K562 (cell line): ENCODE measurements around the gene MDH1B. TPM values are rescaled to one million over a fixed set of nuclear protein-coding genes. Genes with fewer than 3 reads are reported as not detected.

Experiments used
- ATAC-seq: fragments of 200-7000 bp; cut with Tn5 transposase; 3 replicates; pipeline ENCODE4 v1.9.1; 2020; ENCODE audit warnings: moderate library complexity
- BruUV-seq: library from RNA; stranded (reverse); fragments of 400-500 nt; replicated peaks from 2 replicates; lab custom pipeline; 2021; lab: Mats Ljungman, UMichigan
- CTCF ChIA-PET: fragments of 300-600 bp; formaldehyde crosslinking; extraction: SDS; loops from one replicate; lab custom pipeline; 2021; ENCODE audit warnings: low intra/inter-chr PET ratio; lab: Yijun Ruan, JAX
- POLR2A ChIA-PET: fragments of 300-600, 350-650 bp; sonication (Branson Sonifier 250); formaldehyde crosslinking; extraction: SDS; loops from one replicate; lab custom pipeline; 2021; ENCODE audit warnings: antibody characterized with exemption, inconsistent platforms; lab: Yijun Ruan, JAX
- DNase-seq, 4 experiments: peaks; one replicate each; pipeline versions ENCODE4 v3.0.0 to v3.0.0-alpha.2; 2011 to 2018; ENCODE audit warnings: low spot score in 3 of 4, mixed read lengths in 3 of 4; ENCODE audit errors: extremely low read depth in 1 of 4
- FAIRE-seq: peaks from 2 replicates; lab custom pipeline; 2011; peaks lifted over from hg19 to GRCh38; lab: Jason Lieb, UNC
- H2AFZ ChIP-seq: 2 replicates; pipeline ENCODE4 v1.6.0; 2011; ENCODE audit warnings: low read depth, low read length, control low read depth, inconsistent platforms
- H3K27ac ChIP-seq: fragments of 200-600 bp; 3 replicates; pipeline ENCODE4 v1.8.0; 2011; ENCODE audit warnings: low read depth, mild to moderate bottlenecking, control low read depth, inconsistent platforms, low read length, moderate library complexity, mixed read lengths; ENCODE audit errors: extremely low read depth
- H3K27me3 ChIP-seq, 2 experiments: fragments of 300-600 bp in 1 of 2; 2 replicates in 1 of 2; 3 replicates in 1 of 2; pipeline versions ENCODE4 v1.6.0 to v1.8.0; 2011; ENCODE audit warnings: inconsistent platforms in 2 of 2, low read length in 2 of 2, mild to moderate bottlenecking in 1 of 2, mixed read lengths in 1 of 2, moderate library complexity in 1 of 2; ENCODE audit not compliant: control insufficient read depth in 2 of 2, insufficient read depth in 2 of 2
- H3K36me3 ChIP-seq: fragments of 300-600 bp; 3 replicates; pipeline ENCODE4 v1.8.0; 2011; ENCODE audit warnings: mild to moderate bottlenecking, low read length, inconsistent platforms; ENCODE audit not compliant: control insufficient read depth, insufficient read depth
- H3K4me1 ChIP-seq, 2 experiments: fragments of 200-600 bp in 1 of 2; replicated peaks in 1 of 2; 2 replicates in 1 of 2; 3 replicates in 1 of 2; pipeline versions ENCODE4 v1.5.1 to v1.8.0; 2011; ENCODE audit warnings: inconsistent platforms in 2 of 2, low read length in 2 of 2, mild to moderate bottlenecking in 1 of 2, mixed read lengths in 1 of 2, moderate library complexity in 1 of 2; ENCODE audit not compliant: control insufficient read depth in 2 of 2, insufficient read depth in 2 of 2
- H3K4me2 ChIP-seq: 2 replicates; pipeline ENCODE4 v1.6.1; 2011; ENCODE audit warnings: low read length, control low read depth, inconsistent platforms, mixed read lengths; ENCODE audit not compliant: insufficient read depth
- H3K4me3 ChIP-seq: fragments of 200-600 bp; sonication (generic), shearing (Covaris generic); 2 replicates; pipeline ENCODE4 v1.5.1; 2016; ENCODE audit warnings: control low read depth, inconsistent platforms
- H3K79me2 ChIP-seq: fragments of 200-600 bp; 3 replicates; pipeline ENCODE4 v1.8.0; 2011; ENCODE audit warnings: low read length, inconsistent platforms; ENCODE audit not compliant: control insufficient read depth, insufficient read depth
- H3K9ac ChIP-seq, 2 experiments: 2 replicates each; pipeline versions ENCODE4 v1.6.0 to v1.6.1; 2011; ENCODE audit warnings: low read depth in 2 of 2, low read length in 2 of 2, control low read depth in 1 of 2, inconsistent platforms in 1 of 2, mild to moderate bottlenecking in 1 of 2, mixed read lengths in 1 of 2; ENCODE audit not compliant: insufficient read depth in 1 of 2
- H3K9me1 ChIP-seq: one replicate; pipeline ENCODE4 v1.6.0; 2011; ENCODE audit warnings: inconsistent platforms, mild to moderate bottlenecking, low read length, moderate library complexity; ENCODE audit not compliant: control insufficient read depth, insufficient read depth
- H3K9me3 ChIP-seq: replicated peaks from 2 replicates; pipeline ENCODE4 v1.5.1; 2011; ENCODE audit warnings: low read depth, low read length, inconsistent platforms; ENCODE audit not compliant: control insufficient read depth, insufficient read depth
- H4K20me1 ChIP-seq: replicated peaks from 2 replicates; pipeline ENCODE4 v1.6.1; 2011; ENCODE audit warnings: low read length, inconsistent platforms, mixed read lengths; ENCODE audit not compliant: control insufficient read depth, insufficient read depth
- ATF4 ChIP-seq: fragments of 450-650 bp; formaldehyde crosslinking; IDR thresholded peaks from 2 replicates; pipeline ENCODE4 v1.4.0; 2022; ENCODE audit warnings: mild to moderate bottlenecking, moderate library complexity
- SRSF7 ChIP-seq: fragments of 200-400 bp; formaldehyde crosslinking; optimal IDR thresholded peaks from 2 replicates; pipeline ENCODE3; 2017; ENCODE audit warnings: mild to moderate bottlenecking, low read depth, low read length
- ZNF224 ChIP-seq: sonication (generic); formaldehyde crosslinking; IDR thresholded peaks from 2 replicates; pipeline ENCODE4 v1.8.0; 2022; ENCODE audit warnings: mild to moderate bottlenecking, missing genetic modification reagents
- ZNF398 ChIP-seq: fragments of 250-450 bp; sonication (Bioruptor Pico); IDR thresholded peaks from 2 replicates; pipeline ENCODE4 v1.8.0; 2021; ENCODE audit warnings: moderate library complexity, mild to moderate bottlenecking, inconsistent platforms
- WGBS: fragments of 100-300 bp; shearing (Covaris generic); methylation state at CpG from one replicate; pipeline ENCODE4 v1.1.6; 2016; ENCODE audit warnings: low coverage, mixed read lengths; ENCODE audit not compliant: insufficient coverage; ENCODE audit errors: missing lambda C conversion rate; 5-methylcytosine and 5-hydroxymethylcytosine counted together
- in situ Hi-C: fragments of 300-500 bp; cut with MboI; formaldehyde crosslinking; loops from 4 replicates; pipeline ENCODE4 v1.15.0; 2018; ENCODE audit warnings: inconsistent platforms, mixed read lengths
- intact Hi-C: fragments of 100-400 bp; cut with micrococcal nuclease; formaldehyde crosslinking; loops from 2 replicates; pipeline ENCODE4 v1.14.2; 2022
- polyA plus RNA-seq, 8 experiments: library from polyadenylated mRNA; depleted of rRNA in 4 of 8; stranded (reverse) in 5 of 8; unstranded in 3 of 8; fragments of >200 nt; fragmentation: Nextera tagmentation in 2 of 8; fragmentation: Illumina TruSeq in 1 of 8; extraction: Ambion mirVana in 2 of 8; extraction: Trizol in 1 of 8; gene quantifications; 2 replicates each; pipeline versions ENCODE4 v1.2.1 to v1.2.3, GENCODE V29; 2011 to 2014; ENCODE audit warnings: inconsistent platforms in 1 of 8, missing spikeins in 1 of 8
- total RNA-seq, 7 experiments: library from RNA; depleted of rRNA in 6 of 7; stranded (reverse); fragments of >200 nt in 6 of 7; fragmentation: Illumina TruSeq in 2 of 7; extraction: Trizol in 2 of 7; gene quantifications; 2 replicates each; pipeline versions ENCODE4 v1.2.1 to v1.2.3, GENCODE V29; 2011 to 2021; ENCODE audit warnings: low replicate concordance in 1 of 7

The MDH1B gene
- total and polyA plus RNA-seq, 9 of the 15 experiments (the other 6 are each of a cell fraction or from before 2014, with no cell fraction given) = 0.06 to 0.16 (median 0.14) TPM; not detected in 5

- Histone ChIP-seq H3K4me2 (no peak overlapping the region), H3K4me1 (no peaks in the 10 kb centered on the region), H3K4me3 (no peak overlapping the region), H3K36me3 (peaks cover 9% of the 10 kb centered on the region; the same call in 2 of the 3 replicates), H4K20me1 (no peaks in the 10 kb centered on the region), H2AFZ (no peak overlapping the region), H3K79me2 (no peaks in the 10 kb centered on the region), H3K9me1 (no peaks in the 10 kb centered on the region), H3K9ac (no peak overlapping the region), H3K27me3 (no peaks in the 10 kb centered on the region), H3K9me3 (no peaks in the 10 kb centered on the region), H3K27ac (no peak overlapping the region)
- ChIA-PET POLR2A (interaction anchor here (1.0 kb wide), 1 partner anchor 8 kb away, joined by 4 read pairs; no protein-coding TSS in a partner anchor), CTCF (no interaction called here)
- no TSS peak for BruUV-seq
- intact Hi-C loops = no loop called here
- DNase-seq (no peak), ATAC-seq (no peak), FAIRE-seq (no peak)
- 85% methylated on average over 4 of the region's 4 CpGs for WGBS
- in situ Hi-C loops = loop anchor here (10.0 kb wide), 1 partner anchor 677 kb away; no protein-coding TSS in a partner anchor
- no peak for TF ChIP-seq ZNF224 (CRISPR knock-in tag)
Measured at GRCh38 chr2:206797376-206797775, 32.2 kb upstream of the MDH1B start.

- Histone ChIP-seq H3K79me2 (no peaks in the 10 kb centered on the region), H3K27ac (no peak overlapping the region), H3K27me3 (no peaks in the 10 kb centered on the region), H3K4me1 (no peaks in the 10 kb centered on the region), H3K36me3 (peaks cover 54% of the 10 kb centered on the region; the same call in 2 of the 3 replicates)
- no peak for ATAC-seq
- DNase-seq = no peak
- no TSS peak for BruUV-seq
- TF ChIP-seq ZNF398 (CRISPR knock-in tag) = no peak
- TF ChIP-seq SRSF7 = no peak
- TF ChIP-seq ATF4 (CRISPR knock-in tag) = no peak
- TF ChIP-seq, all 486 proteins: peak for 0
- no peak overlapping the region for H3K4me2 ChIP-seq
- FAIRE-seq = no peak
- 91% methylated on average over 5 of the region's 5 CpGs for WGBS
- POLR2A ChIA-PET = interaction anchor here (0.9 to 1.1 kb wide), 2 partner anchors 13 to 27 kb away, joined by 3 to 5 read pairs; no protein-coding TSS in a partner anchor
- no peak overlapping the region for H3K9ac ChIP-seq
- no peak overlapping the region for H3K4me3 ChIP-seq
- intact Hi-C loops (no loop called here), in situ Hi-C loops (loop anchor here (10.0 kb wide), 1 partner anchor 682 kb away; no protein-coding TSS in a partner anchor)
- no peaks in the 10 kb centered on the region for H4K20me1 ChIP-seq
- no peaks in the 10 kb centered on the region for H3K9me1 ChIP-seq
- H2AFZ ChIP-seq = no peak overlapping the region
- H3K9me3 ChIP-seq = no peaks in the 10 kb centered on the region
- CTCF ChIA-PET = no interaction called here
Measured at GRCh38 chr2:206792645-206793044, 27.5 kb upstream of the MDH1B start.
